LNCaP clone FGC (cell line): Measurements from ENCODE around the gene IP6K2.

Source experiments
- DNase-seq: peaks from one replicate; pipeline ENCODE4 v3.0.0-alpha.2; 2011; ENCODE audit warnings: low read depth
- H3K4me3 ChIP-seq: 2 replicates; pipeline ENCODE4 v1.5.1; 2011; ENCODE audit warnings: mild to moderate bottlenecking, low read depth, low read length, control low read depth
- TF ChIP-seq, protein P1 (sequence below): IDR thresholded peaks from 2 replicates; pipeline ENCODE4 v1.5.1; 2012; ENCODE audit warnings: mild to moderate bottlenecking; ENCODE audit not compliant: control insufficient read depth, insufficient read depth; ENCODE audit errors: extremely low read depth

Gene IP6K2

GRCh38 chr3:48678566-48679380 lies 38.2 kb downstream of the IP6K2 start:
- DNase-seq: no peak
- TF ChIP-seq, protein P1, sequence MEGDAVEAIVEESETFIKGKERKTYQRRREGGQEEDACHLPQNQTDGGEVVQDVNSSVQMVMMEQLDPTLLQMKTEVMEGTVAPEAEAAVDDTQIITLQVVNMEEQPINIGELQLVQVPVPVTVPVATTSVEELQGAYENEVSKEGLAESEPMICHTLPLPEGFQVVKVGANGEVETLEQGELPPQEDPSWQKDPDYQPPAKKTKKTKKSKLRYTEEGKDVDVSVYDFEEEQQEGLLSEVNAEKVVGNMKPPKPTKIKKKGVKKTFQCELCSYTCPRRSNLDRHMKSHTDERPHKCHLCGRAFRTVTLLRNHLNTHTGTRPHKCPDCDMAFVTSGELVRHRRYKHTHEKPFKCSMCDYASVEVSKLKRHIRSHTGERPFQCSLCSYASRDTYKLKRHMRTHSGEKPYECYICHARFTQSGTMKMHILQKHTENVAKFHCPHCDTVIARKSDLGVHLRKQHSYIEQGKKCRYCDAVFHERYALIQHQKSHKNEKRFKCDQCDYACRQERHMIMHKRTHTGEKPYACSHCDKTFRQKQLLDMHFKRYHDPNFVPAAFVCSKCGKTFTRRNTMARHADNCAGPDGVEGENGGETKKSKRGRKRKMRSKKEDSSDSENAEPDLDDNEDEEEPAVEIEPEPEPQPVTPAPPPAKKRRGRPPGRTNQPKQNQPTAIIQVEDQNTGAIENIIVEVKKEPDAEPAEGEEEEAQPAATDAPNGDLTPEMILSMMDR: no peak
- no peak overlapping the region for H3K4me3 ChIP-seq

GRCh38 chr3:48678056-48678455 lies 39.0 kb downstream of the IP6K2 start:
- TF ChIP-seq, protein P1: no peak
- H3K4me3 ChIP-seq: no peak overlapping the region
- DNase-seq: no peak

DNA sequence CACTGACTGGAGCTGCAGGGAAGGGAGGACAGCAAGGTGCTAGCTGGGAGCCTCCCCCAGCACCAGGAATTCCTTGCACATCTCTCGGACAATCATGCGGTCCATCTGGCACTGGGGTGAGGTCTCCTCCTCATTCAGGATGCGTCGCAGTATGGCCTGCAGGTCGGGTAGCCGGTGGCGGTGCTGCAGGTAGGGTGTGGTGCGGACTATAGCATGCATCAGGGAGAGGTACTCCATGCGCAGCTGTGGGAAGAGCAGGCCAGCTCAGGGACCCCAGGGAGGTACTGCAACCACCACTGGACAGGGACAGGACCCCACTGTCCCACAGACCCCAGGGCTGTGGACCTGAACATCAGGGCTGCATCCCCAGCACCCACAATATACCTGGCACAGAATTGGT lies 42.5 kb downstream of the IP6K2 start:
- TF ChIP-seq, protein P1: no peak
- H3K4me3 ChIP-seq: no peak overlapping the region
- no peak for DNase-seq

GRCh38 chr3:48672522-48672921 lies 44.5 kb downstream of the IP6K2 start:
- TF ChIP-seq, protein P1: no peak
- no peak overlapping the region for H3K4me3 ChIP-seq
- no peak for DNase-seq

- H3K4me3 ChIP-seq: no peak overlapping the region
- DNase-seq: no peak
- TF ChIP-seq, protein P1: no peak
Observed at GRCh38 chr3:48664929-48665328, 52.1 kb downstream of the IP6K2 start.

DNA sequence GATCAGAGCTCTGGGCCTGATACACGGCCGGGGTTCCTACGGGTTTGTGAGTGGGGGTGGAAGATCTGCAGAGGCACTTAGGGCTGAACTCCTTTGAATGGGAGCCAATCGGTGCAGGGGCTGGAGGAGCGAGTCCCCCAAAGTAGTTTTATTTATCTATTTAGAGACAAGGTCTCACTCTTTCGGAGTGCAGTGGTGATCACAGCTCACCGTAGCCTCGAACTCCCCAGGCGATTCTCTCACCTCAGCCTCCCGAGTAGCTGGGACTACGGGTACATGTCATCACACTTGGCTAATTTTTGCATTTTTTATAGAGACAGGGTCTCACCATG lies 52.7 kb downstream of the IP6K2 start:
- DNase-seq: no peak
- TF ChIP-seq, protein P1: no peak
- peak overlapping the region; percentile 70 for H3K4me3 ChIP-seq
